SK-N-SH (cell line): ENCODE measurements around the gene NSD1.

Source experiments
- CTCF ChIP-seq: fragments of 200-600 bp; sonication (generic); IDR thresholded peaks from 2 replicates; pipeline ENCODE4 v1.6.1; 2017; ENCODE audit warnings: antibody characterized with exemption, mild to moderate bottlenecking, moderate library complexity
- POLR2AphosphoS5 ChIP-seq: IDR thresholded peaks from 2 replicates; pipeline ENCODE4 v1.6.1; 2012; ENCODE audit warnings: low read depth, low read length
- TEAD4 ChIP-seq: IDR thresholded peaks from 2 replicates; pipeline ENCODE4 v1.4.0; 2012; ENCODE audit warnings: mild to moderate bottlenecking, borderline replicate concordance; ENCODE audit not compliant: insufficient read depth

- TF ChIP-seq CTCF (no peak), POLR2AphosphoS5 (no peak), TEAD4 (no peak)
These were observed 182.4 kb downstream of the NSD1 start for GRCh38 chr5:177316005-177316404.
